Heart right ventricle (tissue), 16 donors: Measurements from ENCODE around the gene BAG5. TPM values are rescaled to one million over a fixed set of nuclear protein-coding genes. Genes with fewer than 3 reads are reported as not detected.

ENCODE experiments used
- ATAC-seq, 8 donors: fragments of 200-7000 bp; cut with Tn5 transposase; one replicate each; pipeline ENCODE4 v1.9.1; 2020; ENCODE audit warnings: mild to moderate bottlenecking in 8 of 8, moderate library complexity in 8 of 8, moderate number of reproducible peaks in 1 of 8
- DNase-seq, 2 donors: peaks; one replicate each; pipeline ENCODE4 v3.0.0-alpha.2; 2020
- H3K27ac ChIP-seq, 10 donors: fragments of 200-600 bp; sonication (generic) in 2 of 10; one replicate each; pipeline versions ENCODE4 v1.5.0 to v1.8.0; 2020 to 2022; ENCODE audit warnings: mild to moderate bottlenecking in 3 of 10
- H3K27me3 ChIP-seq, 7 donors: fragments of 200-600 bp; one replicate each; pipeline ENCODE4 v1.8.0; 2021 to 2022; ENCODE audit warnings: mild to moderate bottlenecking in 2 of 7
- H3K36me3 ChIP-seq, 9 donors: fragments of 200-600 bp; sonication (generic) in 1 of 9; one replicate each; pipeline versions ENCODE4 v1.5.0 to v1.8.0; 2020 to 2022; ENCODE audit warnings: mild to moderate bottlenecking in 2 of 9
- H3K4me1 ChIP-seq, 9 donors: fragments of 200-600 bp; sonication (generic) in 1 of 9; one replicate each; pipeline versions ENCODE4 v1.5.0 to v1.8.0; 2020 to 2022; ENCODE audit warnings: mild to moderate bottlenecking in 4 of 9
- H3K4me3 ChIP-seq, 10 donors: fragments of 200-600 bp; sonication (generic) in 2 of 10; one replicate each; pipeline versions ENCODE4 v1.5.0 to v1.8.0; 2020 to 2022; ENCODE audit warnings: mild to moderate bottlenecking in 7 of 10, moderate library complexity in 2 of 10
- H3K9me3 ChIP-seq, 11 donors: fragments of 200-600 bp in 10 of 11; sonication (generic) in 2 of 11; one replicate each; pipeline versions ENCODE4 v1.5.0 to v1.8.0; 2013 to 2022; ENCODE audit warnings: mild to moderate bottlenecking in 2 of 11, control low read depth in 1 of 11, moderate library complexity in 1 of 11
- WGBS, 2 donors: extraction: QIAGEN DNeasy Blood & Tissue Kit; methylation state at CpG; one replicate each; pipeline ENCODE4 v1.1.7; 2013; ENCODE audit warnings: inconsistent platforms in 1 of 2; 5-methylcytosine and 5-hydroxymethylcytosine counted together
- intact Hi-C, 10 donors: fragments of 100-400 bp; cut with DNase I; formaldehyde crosslinking; loops; one replicate each; pipeline versions ENCODE4 v1.11.1 to v1.14.2; 2022
- polyA plus RNA-seq, 2 donors: library from polyadenylated mRNA; stranded (reverse); fragments of 200-250 nt; gene quantifications; one replicate each; pipeline ENCODE4 v1.2.3, GENCODE V29; 2013
- total RNA-seq, 10 donors: library from RNA; stranded (reverse); fragmentation: NEBNext Ultra II Directional in 3 of 10; extraction: Animal tissue kit (Norgen Biotek cat#: 25700) in 3 of 10; gene quantifications; one replicate each; pipeline versions ENCODE4 v1.2.1 to v1.2.4, GENCODE V29; 2021 to 2023
- TF ChIP-seq, protein P1 (sequence below), 9 donors: fragments of 200-600 bp; sonication (generic) in 2 of 9; IDR thresholded peaks; one replicate each; pipeline versions ENCODE4 v1.5.0 to v1.8.0; 2021 to 2022; ENCODE audit warnings: antibody characterized with exemption in 9 of 9, mild to moderate bottlenecking in 5 of 9, moderate library complexity in 1 of 9
- donor health status: Arrhythmogenic right ventricular cardiomyopathy.
- donor health status: ischemic (EF 13 %, LVEDD 7.1; RV severe dilation, severe dysfunction).
- donor health status: healthy with polysubstance abuse.
- donor health status: DM: no; HTN: yes; CAD: no.
- donor health status: DM: no; HTN: no; CAD: no.
- donor health status: ischemic (EF 25% LVEDD 6.9; RV normal size, moderate dysfunction).
- donor health status: ischemic (EF 25% LVEDD 5.7; RV mildly dilated, moderate dysfunction).
- donor health status: healthy.
- donor health status: DM: yes; HTN: yes; CAD: no.
- donor health status: Ischemic cardiomyopathy.
- donor health status: ischemic (EF 35%, LVEDD 5.7; RV mildly dilated, moderate dysfunction).
- donor health status: nonischemic (EF 11% LVEDD 7.7; RV severe dilation, severe dysfunction).
- donor health status: DM: yes; HTN: yes; CAD: no.
- donor health status: PGD.
- donor health status: ischemic (EF 29% LVEDD 5.4; RV normal size, mild dysfunction).
- donor health status: nonischemic (EF 23%, LVEDD 6.1; RV moderate dilation, normal function).

The BAG5 gene
- total and polyA plus RNA-seq, 12 donors, result 5.0 to 19.7 (median 15.7) TPM

DNA sequence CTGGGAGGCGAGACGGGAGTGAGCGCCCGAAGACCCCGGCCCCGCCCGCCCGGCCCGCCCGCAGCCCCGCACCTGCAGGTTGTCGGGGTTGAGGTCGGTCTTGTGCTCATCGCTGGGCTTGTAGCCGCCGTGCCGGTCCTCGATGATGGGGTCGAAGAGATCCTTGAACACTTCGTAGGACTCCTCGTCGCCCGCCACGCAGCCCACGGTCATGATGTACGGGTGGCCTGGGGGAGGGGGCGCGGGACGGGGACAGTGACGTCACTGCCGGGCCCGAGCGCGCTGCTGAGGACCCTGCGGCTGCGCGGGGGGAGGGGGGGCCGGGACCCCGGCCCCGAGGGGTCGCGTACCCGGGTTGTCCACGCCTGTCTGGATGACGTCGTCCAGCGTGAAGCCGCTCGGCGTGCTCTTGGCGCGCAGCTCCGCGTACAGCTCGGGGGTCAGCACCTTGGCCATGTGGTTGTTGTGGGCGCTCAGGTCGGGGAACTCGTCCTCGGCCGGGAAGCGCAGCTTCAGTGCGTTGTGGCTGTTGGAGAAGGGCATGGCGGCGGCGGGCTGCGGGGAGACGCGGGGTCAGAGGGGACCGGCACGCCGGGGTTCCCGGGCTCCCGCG lies 40.4 kb downstream of the BAG5 start:
- TF ChIP-seq, protein P1, sequence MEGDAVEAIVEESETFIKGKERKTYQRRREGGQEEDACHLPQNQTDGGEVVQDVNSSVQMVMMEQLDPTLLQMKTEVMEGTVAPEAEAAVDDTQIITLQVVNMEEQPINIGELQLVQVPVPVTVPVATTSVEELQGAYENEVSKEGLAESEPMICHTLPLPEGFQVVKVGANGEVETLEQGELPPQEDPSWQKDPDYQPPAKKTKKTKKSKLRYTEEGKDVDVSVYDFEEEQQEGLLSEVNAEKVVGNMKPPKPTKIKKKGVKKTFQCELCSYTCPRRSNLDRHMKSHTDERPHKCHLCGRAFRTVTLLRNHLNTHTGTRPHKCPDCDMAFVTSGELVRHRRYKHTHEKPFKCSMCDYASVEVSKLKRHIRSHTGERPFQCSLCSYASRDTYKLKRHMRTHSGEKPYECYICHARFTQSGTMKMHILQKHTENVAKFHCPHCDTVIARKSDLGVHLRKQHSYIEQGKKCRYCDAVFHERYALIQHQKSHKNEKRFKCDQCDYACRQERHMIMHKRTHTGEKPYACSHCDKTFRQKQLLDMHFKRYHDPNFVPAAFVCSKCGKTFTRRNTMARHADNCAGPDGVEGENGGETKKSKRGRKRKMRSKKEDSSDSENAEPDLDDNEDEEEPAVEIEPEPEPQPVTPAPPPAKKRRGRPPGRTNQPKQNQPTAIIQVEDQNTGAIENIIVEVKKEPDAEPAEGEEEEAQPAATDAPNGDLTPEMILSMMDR (IDR thresholded peaks at IDR 0.05), result no peak
- Histone ChIP-seq H3K9me3 (no peaks in the 10 kb centered on the region), H3K4me3 (peak overlapping the region; percentile 48 to 63 (median 60)), H3K27ac (peak overlapping the region; percentile 50 to 87 (median 74)), H3K4me1 (peaks cover 34 to 85% (median 67%) of the 10 kb centered on the region in 9 donors), H3K27me3 (peaks cover 0 to 42% (median 0%) of the 10 kb centered on the region in 7 donors), H3K36me3 (no peaks in the 10 kb centered on the region)
- ATAC-seq, result peak in 1 of 8 donors; percentile 3
- 0 to 1% methylated on average over 64 to 74 of the region's 74 CpGs for WGBS, 2 donors
- DNase-seq, result peak in 1 of 2 donors; percentile 44
- intact Hi-C loops, result no loop called here

- peak; percentile 32 to 56 (median 47) for ATAC-seq
- H3K27me3 ChIP-seq, result peaks cover 0 to 42% (median 0%) of the 10 kb centered on the region in 7 donors
- H3K9me3 ChIP-seq, result no peaks in the 10 kb centered on the region
- H3K36me3 ChIP-seq, result no peaks in the 10 kb centered on the region
- peak overlapping the region; percentile 50 to 87 (median 74) for H3K27ac ChIP-seq
- intact Hi-C loops, result no loop called here
- 0% methylated on average over 48 to 76 of the region's 77 CpGs for WGBS, 2 donors
- peak in 1 of 2 donors; percentile 75 for DNase-seq
- TF ChIP-seq, protein P1 (IDR thresholded peaks at IDR 0.05), result no peak
- H3K4me3 ChIP-seq, result peak overlapping the region; percentile 48 to 63 (median 60)
- peaks cover 37 to 87% (median 61%) of the 10 kb centered on the region in 9 donors for H3K4me1 ChIP-seq
Observed at GRCh38 chr14:103521438-103521950, 41.0 kb downstream of the BAG5 start.

DNA sequence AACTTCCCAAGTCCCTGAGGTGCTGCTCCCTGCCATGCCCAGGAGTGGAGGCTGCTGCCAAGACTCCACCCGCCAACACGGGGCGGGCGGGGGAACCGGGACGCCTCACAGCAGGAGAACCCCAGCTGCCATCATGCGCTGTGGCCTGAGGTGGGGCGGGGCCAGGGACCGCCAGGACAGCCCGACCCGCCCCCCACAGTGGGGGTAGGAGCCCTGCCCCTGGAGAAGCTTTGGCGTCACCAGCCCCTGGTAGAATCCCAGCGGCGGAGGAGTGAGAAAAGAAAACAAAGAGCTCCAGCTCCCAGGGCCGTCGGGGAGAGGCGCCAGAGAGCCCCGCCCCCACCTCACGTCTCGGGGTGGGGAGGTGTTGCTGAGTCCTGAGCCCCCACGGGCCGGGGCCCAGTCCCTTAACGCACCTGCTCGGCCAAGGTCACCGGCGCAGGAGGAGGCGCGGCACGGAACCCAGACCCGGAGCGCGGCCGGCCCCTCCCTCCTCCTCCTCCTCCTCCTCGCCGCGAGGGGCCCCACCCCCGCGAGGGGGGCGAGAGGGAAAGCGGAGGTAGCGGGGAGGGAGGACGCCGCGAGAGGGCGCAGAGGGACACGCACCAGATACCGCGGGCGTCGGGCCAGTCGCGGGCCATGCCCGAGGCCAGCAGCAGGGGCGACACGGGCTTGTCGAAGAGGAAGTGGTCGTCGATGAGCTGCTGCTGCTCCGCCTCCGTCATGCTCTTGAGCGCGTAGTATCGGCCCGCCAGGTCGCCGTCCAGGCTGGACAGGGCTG lies 41.6 kb downstream of the BAG5 start:
- WGBS, 2 donors, result 2 to 6% methylated on average over 57 to 66 of the region's 66 CpGs
- Histone ChIP-seq H3K4me3 (peak overlapping the region; percentile 48 to 63 (median 60)), H3K4me1 (peaks cover 37 to 87% (median 55%) of the 10 kb centered on the region in 9 donors), H3K27me3 (peaks cover 0 to 42% (median 0%) of the 10 kb centered on the region in 7 donors), H3K9me3 (no peaks in the 10 kb centered on the region), H3K27ac (peak overlapping the region; percentile 2 to 87 (median 74)), H3K36me3 (no peaks in the 10 kb centered on the region)
- intact Hi-C loops, result no loop called here
- TF ChIP-seq, protein P1 (IDR thresholded peaks at IDR 0.05), result peak; percentile 17 to 73 (median 61)
- ATAC-seq (peak; percentile 28 to 61 (median 54)), DNase-seq (peak; percentile 81 to 86)

GRCh38 chr14:103520269-103520656 lies 42.2 kb downstream of the BAG5 start:
- intact Hi-C loops, result no loop called here
- DNase-seq (peak in 1 of 2 donors; percentile 19), ATAC-seq (peak in 1 of 8 donors; percentile 0)
- Histone ChIP-seq H3K27me3 (peaks cover 0 to 42% (median 0%) of the 10 kb centered on the region in 7 donors), H3K4me3 (peak overlapping the region in 8 of 10 donors; percentile 48 to 63 (median 60)), H3K9me3 (no peaks in the 10 kb centered on the region), H3K27ac (peak overlapping the region in 9 of 10 donors; percentile 2 to 87 (median 75)), H3K4me1 (peaks cover 37 to 82% (median 54%) of the 10 kb centered on the region in 9 donors), H3K36me3 (no peaks in the 10 kb centered on the region)
- TF ChIP-seq, protein P1 (IDR thresholded peaks at IDR 0.05), result no peak
- 77 to 85% methylated on average over 10 of the region's 10 CpGs for WGBS, 2 donors
